ENCODE measurements around the gene BCAS3.
"Not testable (repeated sequence)": the region's sequence is repeated elsewhere in the genome, so short reads cannot be mapped to it uniquely, and the experiment has no call there.

BCAS3 gene

GRCh38 chr17:60766778-60767190 lies 89.1 kb downstream of the BCAS3 start:
- TF ChIP-seq CTCF (IDR thresholded peaks at IDR 0.05; ENCODE audit: extremely low read depth, missing control alignments) = no peak
- DNase-seq (ENCODE audit: low spot score) = no peak

GRCh38 chr17:60767744-60768308 lies 90.2 kb downstream of the BCAS3 start:
- DNase-seq (ENCODE audit: low spot score) = no peak
- no peak for TF ChIP-seq CTCF (IDR thresholded peaks at IDR 0.05; ENCODE audit: extremely low read depth, missing control alignments)

- no peak for DNase-seq (ENCODE audit: low spot score)
- TF ChIP-seq CTCF (IDR thresholded peaks at IDR 0.05; ENCODE audit: extremely low read depth, missing control alignments) = no peak
Measured at GRCh38 chr17:60769327-60769726, 91.7 kb downstream of the BCAS3 start.

- DNase-seq (ENCODE audit: low spot score) = no peak
- no peak for TF ChIP-seq CTCF (IDR thresholded peaks at IDR 0.05; ENCODE audit: extremely low read depth, missing control alignments)
Measured at GRCh38 chr17:60770946-60771422, 93.3 kb downstream of the BCAS3 start.

GRCh38 chr17:60771621-60772020 lies 94.0 kb downstream of the BCAS3 start:
- DNase-seq (ENCODE audit: low spot score) = not testable (repeated sequence)

GRCh38 chr17:60773552-60773951 lies 95.9 kb downstream of the BCAS3 start:
- no peak for TF ChIP-seq CTCF (IDR thresholded peaks at IDR 0.05; ENCODE audit: extremely low read depth, missing control alignments)
- no peak for DNase-seq (ENCODE audit: low spot score)

GRCh38 chr17:60781880-60782412 lies 104.3 kb downstream of the BCAS3 start:
- no peak for TF ChIP-seq CTCF (IDR thresholded peaks at IDR 0.05; ENCODE audit: extremely low read depth, missing control alignments)
- no peak for DNase-seq (ENCODE audit: low spot score)

- no peak for DNase-seq (ENCODE audit: low spot score)
Measured at GRCh38 chr17:60782742-60783141, 105.1 kb downstream of the BCAS3 start.

More at GRCh38 chr17:60782742-60783141, 105.1 kb downstream of the BCAS3 start:
- no peak for TF ChIP-seq CTCF (IDR thresholded peaks at IDR 0.05; ENCODE audit: extremely low read depth, missing control alignments)

Data from GM20000 (cell line).